HCT116 (cell line): ENCODE data around the gene TIMP4. TPM values are rescaled to one million over a fixed set of nuclear protein-coding genes. Genes with fewer than 3 reads are reported as not detected.

Experiments used
- ATAC-seq: fragments of 200-7000 bp; cut with Tn5 transposase; 2 replicates; pipeline ENCODE4 v1.9.1; 2020; ENCODE audit warnings: mild to moderate bottlenecking, moderate library complexity
- BruUV-seq: library from RNA; stranded (reverse); fragments of 400-500 nt; replicated peaks from 2 replicates; lab custom pipeline; 2021; lab: Mats Ljungman, UMichigan
- CTCF ChIA-PET: fragments of 300-600 bp; sonication (Branson Sonifier 250); formaldehyde crosslinking; loops from one replicate; lab custom pipeline; 2021; ENCODE audit warnings: antibody characterized with exemption; lab: Charles Lee
- POLR2A ChIA-PET: fragments of 300-600, 350-600 bp; sonication (Branson Sonifier 250); formaldehyde crosslinking; loops from one replicate; lab custom pipeline; 2021; ENCODE audit warnings: antibody characterized with exemption; lab: Charles Lee
- RAD21 ChIA-PET, 2 experiments: fragments of 300-600 bp; sonication (Branson Sonifier 250); formaldehyde crosslinking; loops; one replicate each; lab custom pipeline; 2023; ENCODE audit warnings: low total read pairs in 2 of 2; ENCODE audit not compliant: uncharacterized antibody in 2 of 2, unreplicated experiment in 2 of 2, low non-redundant PET in 1 of 2; lab: Charles Lee
- DNase-seq: peaks from one replicate; pipeline ENCODE4 v3.0.0-alpha.2; 2010; ENCODE audit warnings: low read depth, low spot score
- H2AFZ ChIP-seq: fragments of 200-600 bp; shearing (Covaris generic), sonication (generic); 2 replicates; pipeline ENCODE4 v1.6.1; 2017; ENCODE audit warnings: low read depth, mixed run types, mixed read lengths, antibody characterized with exemption, low read length; ENCODE audit not compliant: poor library complexity, severe bottlenecking
- H3K27ac ChIP-seq: 2 replicates; pipeline ENCODE4 v1.5.1; 2012; ENCODE audit warnings: low read depth, low read length
- H3K27me3 ChIP-seq: fragments of 200-600 bp; sonication (generic); 2 replicates; pipeline ENCODE4 v1.6.1; 2016; ENCODE audit warnings: mixed run types, low read length, mixed read lengths; ENCODE audit not compliant: insufficient read depth
- H3K36me3 ChIP-seq, 2 experiments: fragments of 200-500 bp in 1 of 2; fragments of 200-600 bp in 1 of 2; sonication (Bioruptor generic) in 1 of 2; sonication (generic) in 1 of 2; 2 replicates each; pipeline versions ENCODE4 v1.5.1 to v1.6.1; 2014 to 2016; ENCODE audit warnings: low read length in 2 of 2, inconsistent platforms in 1 of 2, mixed read lengths in 1 of 2, mixed run types in 1 of 2; ENCODE audit not compliant: insufficient read depth in 2 of 2, control insufficient read depth in 1 of 2
- H3K4me1 ChIP-seq, 2 experiments: fragments of 200-600 bp in 1 of 2; sonication (generic) in 1 of 2; 2 replicates each; pipeline versions ENCODE4 v1.5.1 to v1.6.1; 2012 to 2017; ENCODE audit warnings: low read length in 2 of 2, inconsistent platforms in 1 of 2, mild to moderate bottlenecking in 1 of 2, mixed read lengths in 1 of 2, mixed run types in 1 of 2, moderate library complexity in 1 of 2; ENCODE audit not compliant: insufficient read depth in 2 of 2, control insufficient read depth in 1 of 2
- H3K4me2 ChIP-seq: fragments of 200-600 bp; sonication (generic); 2 replicates; pipeline ENCODE4 v1.6.1; 2017; ENCODE audit warnings: mixed run types, low read length, mixed read lengths
- H3K4me3 ChIP-seq, 2 experiments: fragments of 200-600 bp in 1 of 2; sonication (generic) in 1 of 2; replicated peaks in 1 of 2; 2 replicates each; pipeline ENCODE4 v1.5.1; 2011 to 2016; ENCODE audit warnings: low read length in 2 of 2, control low read depth in 1 of 2, low read depth in 1 of 2, mild to moderate bottlenecking in 1 of 2, mixed read lengths in 1 of 2, mixed run types in 1 of 2
- H3K79me2 ChIP-seq: fragments of 200-600 bp; sonication (generic); 2 replicates; pipeline ENCODE4 v1.6.1; 2017; ENCODE audit warnings: mild to moderate bottlenecking, mixed run types, low read length, moderate library complexity, mixed read lengths; ENCODE audit not compliant: insufficient read depth
- H3K9ac ChIP-seq: fragments of 200-600 bp; sonication (generic); 2 replicates; pipeline ENCODE4 v1.6.1; 2016; ENCODE audit warnings: low read length, mixed read lengths
- H3K9me2 ChIP-seq: fragments of 200-600 bp; sonication (generic), shearing (Covaris generic); 2 replicates; pipeline ENCODE4 v1.6.1; 2017; ENCODE audit warnings: mixed run types, mild to moderate bottlenecking, moderate library complexity; ENCODE audit not compliant: insufficient read depth
- H3K9me3 ChIP-seq, 2 experiments: fragments of 200-500 bp in 1 of 2; fragments of 200-600 bp in 1 of 2; sonication (Bioruptor generic) in 1 of 2; sonication (generic) in 1 of 2; 2 replicates each; pipeline ENCODE4 v1.6.1; 2014 to 2017; ENCODE audit warnings: low read length in 2 of 2, mixed read lengths in 2 of 2, inconsistent platforms in 1 of 2, low read depth in 1 of 2, mild to moderate bottlenecking in 1 of 2, mixed run types in 1 of 2, moderate library complexity in 1 of 2; ENCODE audit not compliant: control insufficient read depth in 1 of 2, insufficient read depth in 1 of 2
- H4K20me1 ChIP-seq: fragments of 200-600 bp; sonication (generic), shearing (Covaris generic); 2 replicates; pipeline ENCODE4 v1.6.1; 2017; ENCODE audit warnings: mixed run types, mild to moderate bottlenecking, moderate library complexity; ENCODE audit not compliant: insufficient read depth
- ATF3 ChIP-seq: IDR thresholded peaks from 2 replicates; pipeline ENCODE4 v1.6.1; 2012
- CEBPB ChIP-seq: IDR thresholded peaks from 2 replicates; pipeline ENCODE4 v1.6.1; 2012; ENCODE audit warnings: low read depth
- CTCF ChIP-seq, 3 experiments: fragments of 200-600 bp in 1 of 3; sonication (generic) in 1 of 3; IDR thresholded peaks in 2 of 3; conservative IDR thresholded peaks in 1 of 3; 2 replicates each; pipeline ENCODE4 v1.5.1; 2012 to 2017; ENCODE audit warnings: low read depth in 2 of 3, low read length in 2 of 3, antibody characterized with exemption in 1 of 3, borderline replicate concordance in 1 of 3, control low read depth in 1 of 3, mild to moderate bottlenecking in 1 of 3, mixed read lengths in 1 of 3, mixed run types in 1 of 3, moderate library complexity in 1 of 3; ENCODE audit not compliant: insufficient read depth in 1 of 3
- EGR1 ChIP-seq: IDR thresholded peaks from 2 replicates; pipeline ENCODE4 v1.6.1; 2012; ENCODE audit warnings: low read depth
- EZH2 ChIP-seq: fragments of 200-600 bp; sonication (generic); IDR thresholded peaks from 2 replicates; pipeline ENCODE4 v1.6.1; 2017; ENCODE audit warnings: antibody characterized with exemption, mixed run types
- EZH2phosphoT487 ChIP-seq: fragments of 200-600 bp; IDR thresholded peaks from 2 replicates; pipeline ENCODE4 v1.6.1; 2018; ENCODE audit warnings: antibody characterized with exemption, borderline replicate concordance
- FOSL1 ChIP-seq: IDR thresholded peaks from 2 replicates; pipeline ENCODE4 v1.6.1; 2012; ENCODE audit warnings: low read depth
- MAX ChIP-seq: IDR thresholded peaks from 2 replicates; pipeline ENCODE4 v1.6.1; 2012
- POLR2AphosphoS5 ChIP-seq: IDR thresholded peaks from 2 replicates; pipeline ENCODE4 v1.6.1; 2011; ENCODE audit warnings: mild to moderate bottlenecking, low read depth, low read length, moderate library complexity
- RAD21 ChIP-seq: IDR thresholded peaks from 2 replicates; pipeline ENCODE4 v1.6.1; 2012; ENCODE audit warnings: low read depth, mild to moderate bottlenecking
- SIN3A ChIP-seq: IDR thresholded peaks from 2 replicates; pipeline ENCODE4 v1.6.1; 2012; ENCODE audit warnings: low read depth
- SP1 ChIP-seq: IDR thresholded peaks from 2 replicates; pipeline ENCODE4 v1.6.1; 2012; ENCODE audit warnings: low read depth
- YY1 ChIP-seq: IDR thresholded peaks from 2 replicates; pipeline ENCODE4 v1.6.1; 2011; ENCODE audit warnings: low read length, low read depth, moderate library complexity, mild to moderate bottlenecking; ENCODE audit not compliant: insufficient replicate concordance; ENCODE audit errors: extremely low read depth
- ZNF274 ChIP-seq: fragments of 200-500 bp; sonication (Bioruptor generic); IDR thresholded peaks from 2 replicates; pipeline ENCODE4 v1.6.1; 2014; ENCODE audit warnings: mild to moderate bottlenecking, low read depth, low read length, inconsistent platforms
- intact Hi-C: fragments of 100-400 bp; cut with micrococcal nuclease; formaldehyde crosslinking; loops from 2 replicates; pipeline ENCODE4 v1.10.0; 2022
- total RNA-seq: library from RNA; stranded (reverse); gene quantifications from one replicate; pipeline ENCODE4 v1.2.1, GENCODE V29; 2021; ENCODE audit not compliant: unreplicated experiment

TIMP4 gene
- total RNA-seq, 1 experiment from 2014 or later: not detected

GRCh38 chr3:12190832-12191231, 32.1 kb upstream of the TIMP4 start:
- Histone ChIP-seq H3K36me3 (no peaks in the 10 kb centered on the region), H3K9ac (no peak overlapping the region), H3K4me1 (peaks cover 43 to 63% of the 10 kb centered on the region in 2 experiments), H3K9me3 (no peaks in the 10 kb centered on the region), H3K27ac (no peak overlapping the region), H4K20me1 (no peaks in the 10 kb centered on the region), H3K4me3 (no peak overlapping the region), H3K4me2 (no peak overlapping the region), H3K79me2 (no peaks in the 10 kb centered on the region), H3K9me2 (no peaks in the 10 kb centered on the region), H2AFZ (no peak overlapping the region), H3K27me3 (no peaks in the 10 kb centered on the region)
- POLR2A ChIA-PET: no interaction called here
- intact Hi-C loops: loop anchor here (5.0 kb wide), 2 partner anchors 111 to 291 kb away; partner anchors contain the start of gene TSEN2
- CTCF ChIA-PET: no interaction called here
- RAD21 ChIA-PET: no interaction called here
- DNase-seq: no peak
- ATAC-seq: no peak
- TF ChIP-seq SP1 (no peak), EZH2phosphoT487 (no peak), ATF3 (no peak), FOSL1 (no peak), CEBPB (no peak), EZH2 (no peak), EGR1 (no peak), SIN3A (no peak)
- BruUV-seq: no TSS peak

GRCh38 chr3:12190221-12190807, 31.6 kb upstream of the TIMP4 start:
- Histone ChIP-seq H2AFZ (no peak overlapping the region), H3K27me3 (no peaks in the 10 kb centered on the region), H3K9me3 (no peaks in the 10 kb centered on the region), H3K9ac (no peak overlapping the region), H3K79me2 (no peaks in the 10 kb centered on the region), H3K9me2 (no peaks in the 10 kb centered on the region), H4K20me1 (no peaks in the 10 kb centered on the region), H3K36me3 (no peaks in the 10 kb centered on the region), H3K4me2 (no peak overlapping the region), H3K4me3 (no peak overlapping the region), H3K27ac (no peak overlapping the region), H3K4me1 (peaks cover 43 to 59% of the 10 kb centered on the region in 2 experiments)
- CTCF ChIA-PET: no interaction called here
- no peak for TF ChIP-seq RAD21
- no peak for TF ChIP-seq YY1
- TF ChIP-seq MAX: no peak
- TF ChIP-seq POLR2AphosphoS5: no peak
- TF ChIP-seq CTCF (IDR thresholded peaks at IDR 0.05 in 2 of 3, conservative IDR thresholded peaks at IDR 0.05 in 1 of 3; ENCODE audit: borderline replicate concordance in 1 of 3, insufficient read depth in 1 of 3, low read depth in 2 of 3, low read length in 2 of 3): no peak
- no peak for TF ChIP-seq ZNF274
- BruUV-seq: no TSS peak
- DNase-seq (no peak), ATAC-seq (no peak)
- POLR2A ChIA-PET: no interaction called here
- RAD21 ChIA-PET: no interaction called here
- intact Hi-C loops: loop anchor here (5.0 kb wide), 2 partner anchors 112 to 292 kb away; partner anchors contain the start of gene TSEN2
